Cortex of kidney (tissue), 1 donor: Measurements from ENCODE around the gene SPZ1.
"Not testable (repeated sequence)": the region's sequence is repeated elsewhere in the genome, so short reads cannot be mapped to it uniquely, and the experiment has no call there.

Source experiments
- DNase-seq: peaks from one replicate; lab custom pipeline; 2025; lab: John Stamatoyannopoulos, UW

The SPZ1 gene, protein sequence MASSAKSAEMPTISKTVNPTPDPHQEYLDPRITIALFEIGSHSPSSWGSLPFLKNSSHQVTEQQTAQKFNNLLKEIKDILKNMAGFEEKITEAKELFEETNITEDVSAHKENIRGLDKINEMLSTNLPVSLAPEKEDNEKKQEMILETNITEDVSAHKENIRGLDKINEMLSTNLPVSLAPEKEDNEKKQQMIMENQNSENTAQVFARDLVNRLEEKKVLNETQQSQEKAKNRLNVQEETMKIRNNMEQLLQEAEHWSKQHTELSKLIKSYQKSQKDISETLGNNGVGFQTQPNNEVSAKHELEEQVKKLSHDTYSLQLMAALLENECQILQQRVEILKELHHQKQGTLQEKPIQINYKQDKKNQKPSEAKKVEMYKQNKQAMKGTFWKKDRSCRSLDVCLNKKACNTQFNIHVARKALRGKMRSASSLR

DNA sequence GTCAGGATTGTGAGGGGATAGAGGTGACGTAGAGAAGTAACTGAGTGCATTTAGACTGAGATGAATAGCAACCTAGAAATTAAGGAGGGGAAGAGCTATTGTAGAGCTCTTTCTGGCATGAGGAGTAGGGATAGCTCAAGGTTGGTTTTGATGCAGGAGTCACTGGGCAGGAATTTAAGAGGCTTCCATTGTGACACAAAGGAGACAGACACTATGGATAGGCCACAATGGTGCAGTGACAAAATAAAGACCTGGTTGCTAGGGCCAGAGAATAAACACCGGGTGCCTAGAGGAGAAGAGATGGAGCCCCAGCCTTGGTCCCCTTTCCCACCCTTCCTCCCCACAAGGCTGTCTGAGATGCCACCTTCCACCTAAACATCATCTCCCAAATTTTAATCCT, at the start of gene SPZ1:
TSS of gene SPZ1 (plus strand) at position 301 of the 400 bp plus-strand sequence. CDS start 214 bp downstream, outside the sequence.
- no peak for DNase-seq

DNA sequence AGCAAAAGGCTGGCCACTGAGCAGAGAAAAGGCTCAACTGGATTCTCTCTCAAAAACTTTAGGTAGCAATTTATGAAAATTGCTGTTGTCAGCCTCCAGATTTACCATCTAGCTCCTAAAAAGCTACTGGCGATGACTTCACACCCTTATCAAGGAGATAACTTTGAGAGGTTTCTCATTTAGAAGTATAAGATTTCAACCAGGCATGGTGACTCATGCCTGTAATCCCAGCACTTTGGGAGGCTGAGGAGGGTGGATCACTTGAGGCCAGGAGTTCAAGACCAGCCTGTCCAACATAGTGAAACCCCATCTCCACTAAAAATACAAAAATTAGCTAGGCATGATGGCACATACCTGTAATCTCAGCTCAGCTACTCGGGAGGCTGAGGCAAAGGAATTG, 49.3 kb upstream of the SPZ1 start:
- not testable (repeated sequence) for DNase-seq

DNA sequence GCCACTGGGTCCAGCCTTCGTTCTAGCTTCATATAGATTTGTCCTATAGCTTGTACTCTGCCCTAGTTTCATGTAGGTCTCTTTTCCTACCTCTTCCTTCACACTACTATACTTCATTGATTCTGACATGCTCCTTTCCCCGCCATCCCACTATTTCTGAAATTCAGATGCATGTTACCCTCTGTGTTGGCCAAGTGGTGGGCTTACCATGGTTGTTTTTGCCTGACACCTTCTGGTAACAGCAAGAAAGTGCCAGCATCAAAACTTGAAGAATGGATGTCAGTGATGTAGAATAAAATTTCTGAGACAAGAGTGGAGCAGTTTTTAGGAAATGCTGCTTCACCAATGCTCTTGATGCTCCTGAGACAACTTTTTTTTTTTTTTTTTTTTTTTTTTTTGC, 44.5 kb upstream of the SPZ1 start:
- no peak for DNase-seq

DNA sequence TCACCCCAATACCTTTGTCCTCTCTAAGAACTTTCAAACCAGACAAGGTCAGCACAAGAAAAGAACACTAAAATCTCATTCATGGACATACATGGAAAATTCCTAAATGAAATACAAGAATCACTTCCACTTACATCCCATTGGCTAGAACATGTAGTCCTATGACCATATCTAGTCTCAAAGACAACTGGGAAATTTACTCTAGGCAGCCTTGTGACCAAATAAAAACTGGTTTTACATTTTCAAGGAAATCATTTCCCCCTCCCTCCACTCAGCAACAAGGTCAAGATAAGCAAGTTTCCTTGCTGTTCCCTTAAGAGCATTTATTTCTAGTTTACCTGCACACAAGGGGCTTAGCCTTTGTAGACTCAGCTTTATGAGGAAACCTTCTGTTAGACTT, 43.6 kb upstream of the SPZ1 start:
- DNase-seq = no peak

DNA sequence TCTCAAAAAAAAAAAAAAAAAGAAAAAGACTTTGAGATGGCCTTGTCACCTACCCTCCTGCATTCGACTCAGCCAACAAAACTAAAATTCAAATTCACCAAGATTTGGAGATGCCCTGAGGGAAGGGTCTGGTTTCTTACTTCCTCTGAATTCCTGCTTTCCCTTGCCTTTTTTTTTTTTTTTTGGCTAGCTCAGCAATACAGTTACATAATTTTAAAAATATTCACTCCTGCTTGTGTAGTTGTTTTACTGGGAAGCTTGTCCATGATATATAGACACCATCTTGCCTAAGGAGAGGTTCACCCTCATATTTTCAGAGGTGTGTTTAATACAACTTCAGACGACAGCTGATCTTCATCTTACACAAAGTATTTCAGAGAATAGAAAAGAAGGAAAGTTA, 42.6 kb upstream of the SPZ1 start:
- DNase-seq = no peak

DNA sequence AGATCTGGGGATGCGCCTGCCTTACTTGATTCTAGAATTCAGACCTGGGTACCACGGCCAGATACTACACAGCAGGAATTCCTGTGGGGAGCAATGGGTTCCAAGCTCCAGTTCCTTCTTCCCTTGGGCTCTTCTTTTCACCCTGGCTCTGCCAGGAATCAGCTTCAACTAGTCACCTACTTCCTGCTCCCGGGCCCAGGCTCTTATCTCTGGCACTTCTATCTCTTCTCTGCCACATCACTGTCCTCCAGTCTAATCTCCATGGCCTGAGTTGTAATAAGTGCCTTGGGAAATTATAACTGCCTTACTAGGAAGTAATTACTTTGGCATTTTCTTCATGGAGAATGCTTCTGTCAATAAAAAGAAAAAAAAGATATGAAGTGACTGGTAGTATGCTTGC, 37.7 kb upstream of the SPZ1 start:
- no peak for DNase-seq

DNA sequence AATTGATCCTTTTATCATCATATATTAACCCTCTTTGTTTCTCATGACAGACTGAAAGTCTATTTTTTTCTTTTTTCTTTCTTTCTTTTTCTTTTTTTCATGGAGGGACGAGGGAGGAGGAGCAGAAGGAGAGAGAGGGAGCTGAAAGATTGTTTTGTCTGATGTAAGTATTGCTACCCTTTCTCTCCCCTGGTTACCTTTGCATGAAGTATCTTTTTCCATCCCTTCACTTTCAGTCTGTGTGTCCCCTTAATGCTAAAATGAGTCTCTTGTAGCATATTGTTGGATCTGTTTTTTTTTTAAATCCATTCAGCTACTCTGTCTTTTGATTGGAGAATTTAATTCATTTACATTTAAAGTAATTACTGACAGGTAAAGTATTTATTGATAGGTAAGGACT, 36.4 kb upstream of the SPZ1 start:
- no peak for DNase-seq

DNA sequence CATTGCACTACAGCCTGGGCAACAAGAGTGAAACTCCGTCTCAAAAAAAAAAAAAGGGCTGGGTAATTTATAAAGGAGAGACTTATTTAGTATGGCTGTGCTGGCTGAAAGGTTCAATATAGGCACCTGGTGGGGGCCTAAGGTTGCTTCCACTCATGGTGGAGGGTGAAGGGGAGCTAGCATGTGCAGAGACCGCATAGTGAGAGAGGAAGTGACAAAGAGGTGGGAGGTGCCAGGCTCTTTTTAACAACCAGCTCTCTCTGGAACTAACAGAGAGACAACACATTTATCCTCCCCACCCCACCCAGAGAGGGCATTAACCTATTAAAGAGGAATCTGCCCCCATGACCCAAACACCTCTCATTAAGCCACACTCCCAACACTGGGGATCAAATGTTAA, 35.1 kb upstream of the SPZ1 start:
- no peak for DNase-seq

DNA sequence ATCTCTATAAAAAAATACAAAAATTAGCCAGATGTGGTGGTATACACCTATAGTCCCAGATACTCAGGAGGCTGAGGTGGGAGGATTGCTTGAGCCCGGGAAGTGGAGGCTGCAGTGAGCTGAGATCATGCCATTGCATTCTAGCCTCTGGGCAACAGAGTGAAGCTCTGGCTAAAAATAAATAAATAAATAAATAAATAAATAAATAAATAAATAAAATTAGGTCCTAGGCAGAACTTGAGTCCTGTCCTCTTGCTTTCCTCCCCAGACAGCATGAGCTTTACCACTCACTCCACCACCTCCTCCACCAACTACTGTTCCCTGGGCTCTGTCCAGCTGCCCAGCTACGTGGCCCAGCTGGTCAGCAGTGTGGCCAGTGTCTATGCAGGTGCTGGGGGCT, 31.6 kb upstream of the SPZ1 start:
- DNase-seq = no peak

DNA sequence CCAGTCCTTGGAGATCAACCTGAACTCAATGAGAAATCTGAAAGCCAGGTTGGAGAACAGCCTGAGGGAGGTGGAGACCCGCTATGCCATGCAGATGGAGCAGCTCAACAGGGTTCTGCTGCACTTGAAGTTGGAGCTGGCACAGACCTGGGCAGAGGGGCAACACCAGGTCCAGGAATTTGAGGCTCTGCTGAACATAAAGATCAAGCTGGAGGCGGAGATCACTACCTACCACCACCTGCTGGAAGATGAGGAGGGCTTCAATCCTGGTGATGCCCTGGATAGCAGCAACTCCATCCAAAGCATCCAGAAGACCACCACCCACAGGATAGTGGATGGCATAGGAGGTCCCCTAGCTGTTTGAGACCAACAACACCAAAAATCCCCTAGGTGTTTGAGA, 30.5 kb upstream of the SPZ1 start:
- no peak for DNase-seq

DNA sequence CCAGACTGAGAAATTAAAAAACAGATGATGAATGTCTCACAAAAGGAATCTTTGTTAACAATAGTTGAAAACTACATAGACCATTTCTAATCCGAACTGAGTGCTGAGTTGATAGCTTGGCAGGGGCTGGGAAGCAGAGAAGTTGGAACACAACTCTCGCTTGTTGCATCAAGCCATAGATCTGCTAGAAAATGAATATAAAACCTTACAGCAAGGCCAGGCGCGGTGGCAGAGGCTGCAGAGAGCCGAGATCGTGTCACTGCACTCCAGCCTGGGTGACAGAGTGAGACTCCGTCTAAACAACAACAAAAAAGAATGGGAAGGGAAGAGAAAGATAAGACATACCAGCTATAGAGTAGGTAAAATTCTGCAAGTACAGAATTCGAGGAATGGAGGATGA, 28.0 kb upstream of the SPZ1 start:
- no peak for DNase-seq

DNA sequence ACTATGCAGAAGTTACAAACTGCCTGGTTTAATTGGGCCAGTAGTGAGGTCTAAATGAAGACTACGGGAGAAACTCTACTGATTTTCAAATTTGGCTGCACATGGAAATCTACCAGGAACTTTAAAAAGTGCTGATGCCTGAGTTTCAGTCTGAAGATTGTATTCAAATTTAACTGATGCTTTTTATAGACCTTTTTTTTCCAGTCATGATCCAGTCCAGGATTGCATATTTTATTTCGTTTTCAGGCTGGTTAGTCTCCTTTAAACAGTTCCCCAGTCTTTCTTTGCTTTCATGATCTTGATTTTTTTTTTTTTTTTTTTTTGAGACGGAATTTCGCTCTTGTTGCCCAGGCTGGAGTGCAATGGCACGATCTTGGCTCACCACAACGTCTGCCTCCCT, 23.7 kb upstream of the SPZ1 start:
- no peak for DNase-seq

DNA sequence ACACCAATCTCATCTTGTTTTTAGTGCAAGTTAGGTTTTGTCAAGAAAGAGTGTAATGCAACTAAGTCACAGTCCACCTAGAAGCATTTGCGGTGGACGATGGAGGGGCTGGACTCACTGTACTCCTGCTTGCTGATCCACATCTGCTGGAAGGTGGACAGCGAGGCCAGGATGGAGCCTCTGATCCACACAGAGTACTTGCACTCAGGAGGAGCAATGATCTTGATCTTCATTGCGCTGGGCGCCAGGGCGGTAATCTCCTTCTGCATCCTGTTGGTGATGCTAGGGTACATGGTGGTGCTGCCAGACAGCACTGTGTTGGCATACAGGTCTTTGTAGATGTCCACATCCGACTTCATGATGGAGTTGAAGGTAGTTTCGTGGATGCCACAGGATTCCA, 20.2 kb upstream of the SPZ1 start:
- no peak for DNase-seq

DNA sequence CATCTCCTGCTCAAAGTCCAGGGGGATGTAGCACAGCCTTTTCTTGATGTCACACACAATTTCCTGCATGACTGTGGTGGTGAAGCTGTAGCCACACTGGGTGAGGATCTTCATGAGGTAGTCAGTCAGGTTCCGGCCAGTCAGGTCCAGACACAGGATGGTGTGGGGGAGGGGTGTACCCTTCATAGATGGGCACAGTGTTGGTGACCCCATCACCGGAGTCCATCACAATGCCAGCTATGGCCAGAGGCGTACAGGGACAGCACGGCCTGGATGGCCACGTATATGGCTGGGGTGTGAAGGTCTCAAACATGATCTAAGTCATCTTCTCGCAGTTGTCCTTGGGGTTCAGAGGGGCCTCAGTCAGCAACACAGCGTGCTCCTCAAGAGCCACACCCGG, 19.7 kb upstream of the SPZ1 start:
- no peak for DNase-seq

DNA sequence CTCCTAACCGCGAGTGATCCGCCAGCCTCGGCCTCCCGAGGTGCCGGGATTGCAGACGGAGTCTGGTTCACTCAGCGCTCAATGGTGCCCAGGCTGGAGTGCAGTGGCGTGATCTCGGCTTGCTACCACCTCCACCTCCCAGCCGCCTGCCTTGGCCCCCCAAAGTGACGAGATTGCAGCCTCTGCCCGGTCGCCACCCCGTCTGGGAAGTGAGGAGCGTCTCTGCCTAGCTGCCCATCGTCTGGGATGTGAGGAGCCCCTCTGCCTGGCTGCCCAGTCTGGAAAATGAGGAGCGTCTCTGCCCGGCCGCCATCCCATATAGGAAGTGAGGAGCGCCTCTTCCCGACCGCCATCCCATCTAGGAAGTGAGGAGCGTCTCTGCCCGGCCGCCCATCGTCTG, 19.0 kb upstream of the SPZ1 start:
- DNase-seq = not testable (repeated sequence)

DNA sequence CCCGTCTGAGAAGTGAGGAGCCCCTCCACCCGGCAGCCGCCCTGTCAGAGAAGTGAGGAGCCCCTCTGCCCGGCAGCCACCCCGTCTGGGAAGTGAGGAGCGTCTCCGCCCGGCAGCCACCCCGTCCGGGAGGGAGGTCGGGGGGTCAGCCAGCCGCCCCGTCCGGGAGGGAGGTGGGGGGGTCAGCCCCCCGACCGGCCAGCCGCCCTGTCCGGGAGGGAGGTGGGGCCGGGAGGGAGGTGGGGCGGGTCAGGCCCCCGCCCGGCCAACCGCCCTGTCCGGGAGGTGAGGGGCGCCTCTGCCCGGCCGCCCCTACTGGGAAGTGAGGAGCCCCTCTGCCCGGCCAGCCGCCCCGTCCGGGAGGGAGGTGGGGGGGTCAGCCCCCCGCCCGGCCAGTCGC, 18.5 kb upstream of the SPZ1 start:
- not testable (repeated sequence) for DNase-seq

DNA sequence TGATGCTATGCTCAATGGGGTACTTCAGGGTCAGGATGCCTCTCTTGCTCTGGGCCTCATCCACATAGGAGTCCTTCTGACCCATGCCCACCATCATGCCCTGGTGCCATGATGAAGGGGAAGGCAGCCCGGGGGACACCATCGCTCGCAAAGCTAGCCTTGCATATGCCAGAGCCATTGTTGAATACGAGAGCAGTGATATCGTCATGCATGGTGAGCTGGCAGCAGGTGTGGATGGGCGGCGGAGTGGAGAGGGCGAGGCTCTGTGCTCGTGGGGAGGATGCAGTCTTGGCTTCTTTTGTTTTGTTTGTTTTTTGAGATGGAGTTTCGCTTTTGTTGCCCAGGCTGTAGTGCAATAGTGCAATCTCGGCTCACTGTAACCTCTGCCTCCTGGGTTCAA, 17.2 kb upstream of the SPZ1 start:
- no peak for DNase-seq

DNA sequence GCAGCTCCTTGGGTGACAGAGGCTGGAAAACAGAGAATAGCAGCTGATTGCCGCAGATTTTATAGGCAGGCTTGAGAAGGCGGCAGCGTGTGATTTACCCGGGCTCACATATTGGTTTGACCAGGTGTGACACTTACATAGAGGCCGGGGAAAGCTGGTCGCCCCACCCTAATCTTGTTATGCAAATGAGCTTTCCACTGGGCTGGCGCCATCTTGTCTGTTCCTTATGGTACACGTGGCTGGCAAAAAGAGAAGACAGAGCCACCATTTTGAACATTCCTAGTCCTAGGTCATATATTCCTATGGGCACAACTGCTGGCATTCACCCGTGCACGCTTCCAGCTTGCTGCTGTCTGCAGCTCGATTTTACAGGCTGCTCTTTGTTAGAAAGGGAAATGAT, 11.3 kb upstream of the SPZ1 start:
- no peak for DNase-seq

DNA sequence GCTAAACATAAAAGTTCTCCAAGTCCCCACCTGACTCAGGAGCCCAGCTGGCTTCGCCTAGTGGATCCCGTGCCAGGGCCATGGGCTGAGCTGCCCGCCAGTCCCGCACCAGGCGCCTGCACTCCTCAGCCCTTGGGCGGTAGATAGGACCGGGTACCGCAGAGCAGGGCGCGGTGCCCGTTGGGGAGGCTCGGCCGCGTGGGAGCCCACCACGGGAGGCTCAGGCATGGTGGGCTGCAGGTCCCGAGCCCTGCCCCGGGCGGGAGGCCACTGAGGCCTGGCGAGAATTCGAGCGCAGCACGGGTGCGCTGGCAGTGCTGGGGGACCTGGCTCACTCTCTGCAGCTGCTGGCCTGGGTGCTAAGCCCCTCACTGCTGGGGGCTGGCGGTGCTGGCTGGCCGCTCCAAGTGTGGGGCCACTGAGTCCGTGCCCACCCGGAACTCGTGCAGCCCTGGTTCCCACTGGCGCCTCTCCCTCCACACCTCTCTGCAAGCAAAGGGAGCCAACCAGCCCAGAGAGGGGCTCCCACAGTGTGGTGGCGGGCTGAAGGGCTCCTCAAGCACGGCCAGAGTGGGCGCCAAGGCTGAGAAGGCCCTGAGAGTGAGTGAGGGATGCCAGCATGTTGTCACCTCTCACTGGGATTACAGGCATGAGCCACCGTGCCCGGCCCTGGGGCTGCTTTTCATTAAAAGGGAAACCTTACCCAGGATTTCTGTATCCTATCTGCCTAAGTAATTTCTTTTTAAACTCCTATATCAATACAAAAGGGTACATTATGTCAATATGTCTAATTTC, 9.7 kb upstream of the SPZ1 start:
- DNase-seq = no peak

DNA sequence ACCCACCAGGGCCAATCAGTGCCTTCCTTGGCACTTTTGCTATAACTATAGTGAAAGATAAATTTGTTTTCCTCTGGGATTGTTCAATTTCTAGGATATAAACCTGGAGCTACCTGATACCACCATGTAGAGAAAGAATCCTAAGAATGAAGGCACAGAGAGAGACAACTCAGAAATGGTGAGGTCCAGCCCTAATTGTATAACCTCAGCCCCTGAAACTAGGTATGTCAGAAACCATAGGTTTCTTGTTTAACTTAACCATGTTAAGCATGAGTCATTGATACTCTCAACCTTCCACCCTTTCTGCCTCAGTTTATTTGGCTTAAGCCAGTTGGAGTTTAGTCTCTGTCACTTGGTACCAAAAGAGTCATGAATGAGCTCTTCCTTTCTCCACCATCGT, 4.6 kb upstream of the SPZ1 start:
- DNase-seq = no peak

DNA sequence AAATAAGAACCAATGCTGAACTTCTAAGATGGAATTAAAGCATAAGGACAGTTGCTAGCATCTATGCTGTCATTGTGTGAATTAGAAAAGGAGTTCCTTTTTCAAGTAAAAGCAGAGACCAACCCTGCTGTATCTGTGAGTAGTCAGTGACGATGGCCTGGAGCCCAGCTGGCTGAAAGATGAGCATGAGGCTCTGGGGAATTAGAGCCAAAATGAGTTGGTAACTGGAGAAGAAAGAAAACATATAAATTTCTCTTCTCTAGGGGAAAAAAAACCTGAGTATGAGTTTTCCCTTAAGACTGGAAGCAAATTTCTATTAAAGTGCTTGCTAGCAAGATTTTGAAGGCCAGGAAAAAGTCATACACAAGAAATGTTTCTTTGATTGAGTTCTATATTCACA, 1.6 kb upstream of the SPZ1 start:
- no peak for DNase-seq

DNA sequence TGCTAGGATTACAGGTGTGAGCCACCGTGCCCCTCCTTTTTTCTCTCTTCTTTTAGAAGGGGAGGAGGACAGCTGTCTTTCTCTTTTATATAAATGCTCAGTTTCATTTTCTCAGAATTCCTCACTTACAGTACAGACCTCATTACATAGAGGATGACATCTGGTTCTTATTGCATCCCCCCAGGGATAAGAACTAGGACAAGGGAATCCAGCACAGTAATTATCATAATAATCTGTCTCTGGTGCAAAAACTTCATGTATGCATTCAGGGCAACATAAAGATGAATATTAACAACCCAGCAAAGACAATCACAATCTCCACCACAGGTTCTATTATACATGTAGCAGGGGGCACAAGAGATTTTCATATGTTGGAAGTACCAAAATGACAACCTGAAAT, 5.1 kb downstream of the SPZ1 start:
- no peak for DNase-seq

DNA sequence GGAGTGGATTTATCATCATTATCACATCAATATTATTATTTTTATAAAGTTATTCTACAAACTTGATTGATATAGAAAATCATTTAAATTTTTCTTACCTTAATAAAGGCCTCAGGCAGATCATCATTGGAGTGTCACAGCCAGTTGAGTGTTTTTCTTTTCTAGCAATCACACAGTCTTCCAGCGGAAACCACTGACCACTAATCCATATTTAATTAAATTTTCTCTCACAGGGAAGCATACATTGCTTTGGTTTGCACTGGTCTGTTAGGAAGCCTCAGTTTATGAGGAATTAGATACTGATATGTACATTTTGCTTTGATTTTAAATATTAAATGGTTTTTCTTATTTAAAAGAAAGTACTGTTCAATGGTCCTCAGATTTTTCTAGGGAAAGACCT, 6.7 kb downstream of the SPZ1 start:
- no peak for DNase-seq

DNA sequence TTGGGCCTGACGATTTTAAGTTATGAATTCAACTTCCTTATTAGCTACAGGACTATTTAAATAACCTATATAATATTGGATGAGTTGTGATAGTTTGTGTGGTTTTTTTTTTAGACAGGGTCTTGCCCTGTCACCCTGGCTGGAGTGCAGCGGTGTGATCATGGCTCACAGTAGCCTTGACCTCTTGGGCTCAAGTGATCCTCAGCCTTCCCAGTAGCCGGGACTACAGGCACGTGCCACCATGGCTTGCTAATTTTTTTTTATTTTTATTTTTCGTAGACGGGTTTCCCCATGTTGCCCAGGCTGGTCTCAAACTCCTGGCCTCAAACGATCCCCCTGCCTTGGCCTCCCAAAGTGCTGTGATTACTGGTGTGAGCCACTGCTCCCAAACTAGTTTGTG, 17.6 kb downstream of the SPZ1 start:
- no peak for DNase-seq
